HG03558 (cell line): ENCODE data around the gene ARHGEF38.
A peak's percentile ranks its signal among the peaks of the same experiment; 100 is the strongest.

Experiments
- ATAC-seq: cut with Tn5 transposase; IDR thresholded peaks from one replicate; pipeline ENCODE4 v1.9.1; 2021; ENCODE audit warnings: moderate number of reproducible peaks; ENCODE audit not compliant: unreplicated experiment; ENCODE audit errors: extremely low read depth

The ARHGEF38 gene, protein sequence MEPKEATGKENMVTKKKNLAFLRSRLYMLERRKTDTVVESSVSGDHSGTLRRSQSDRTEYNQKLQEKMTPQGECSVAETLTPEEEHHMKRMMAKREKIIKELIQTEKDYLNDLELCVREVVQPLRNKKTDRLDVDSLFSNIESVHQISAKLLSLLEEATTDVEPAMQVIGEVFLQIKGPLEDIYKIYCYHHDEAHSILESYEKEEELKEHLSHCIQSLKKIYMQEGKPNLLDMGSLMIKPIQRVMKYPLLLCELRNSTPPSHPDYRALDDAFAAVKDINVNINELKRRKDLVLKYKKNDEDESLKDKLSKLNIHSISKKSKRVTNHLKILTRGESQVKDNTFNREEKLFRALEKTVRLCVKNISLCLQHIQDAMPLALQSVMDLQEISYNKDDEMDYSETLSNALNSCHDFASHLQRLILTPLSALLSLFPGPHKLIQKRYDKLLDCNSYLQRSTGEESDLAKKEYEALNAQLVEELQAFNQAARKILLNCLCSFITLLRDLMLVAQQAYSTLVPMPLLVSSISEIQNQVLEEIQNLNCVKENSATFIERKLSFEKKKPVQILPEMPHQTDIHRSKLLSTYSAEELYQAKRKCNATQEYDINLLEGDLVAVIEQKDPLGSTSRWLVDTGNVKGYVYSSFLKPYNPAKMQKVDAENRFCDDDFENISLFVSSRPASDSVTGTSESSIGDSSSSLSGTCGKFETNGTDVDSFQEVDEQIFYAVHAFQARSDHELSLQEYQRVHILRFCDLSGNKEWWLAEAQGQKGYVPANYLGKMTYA

DNA sequence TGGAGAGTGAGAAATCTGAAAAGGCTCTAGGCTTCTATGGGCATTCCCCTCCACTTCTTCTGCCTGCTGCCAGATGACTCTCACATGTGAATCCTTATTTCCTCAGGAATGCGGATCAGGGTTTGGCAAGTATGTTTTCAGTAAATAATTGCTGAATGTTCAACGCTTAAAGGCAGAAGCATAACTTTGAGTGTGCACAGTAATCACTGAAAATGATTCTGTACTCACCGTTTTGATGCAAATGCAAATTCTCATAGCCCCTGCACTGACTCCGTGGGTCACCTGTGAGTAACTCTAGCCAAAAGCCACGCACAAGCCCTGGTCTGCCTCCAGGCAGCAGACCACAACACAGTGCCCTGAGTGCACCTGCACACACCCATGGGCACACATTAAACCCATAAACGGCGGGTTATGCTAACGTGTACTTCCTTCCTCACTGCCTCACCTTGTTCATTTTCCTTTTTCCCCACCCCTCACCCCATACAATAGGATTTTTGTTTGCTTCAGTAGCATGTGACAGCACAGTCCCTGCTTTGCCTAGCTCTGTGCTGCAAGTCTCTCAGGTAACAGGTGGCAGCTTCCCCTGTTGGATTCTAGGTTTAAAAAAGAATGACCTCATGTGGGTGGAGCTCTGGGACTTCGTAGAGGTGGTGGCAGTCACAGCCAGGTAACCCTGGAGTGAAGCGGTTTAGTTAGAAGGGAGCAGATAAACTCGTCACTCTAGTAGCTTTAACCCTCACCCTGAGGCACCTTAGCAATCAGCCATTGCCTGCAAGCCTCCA lies at the start of gene ARHGEF38:
ARHGEF38 (plus strand) TSS at position 656 of the 782 bp plus-strand sequence. CDS start 146 bp downstream, outside the sequence.
- ATAC-seq = no peak

DNA sequence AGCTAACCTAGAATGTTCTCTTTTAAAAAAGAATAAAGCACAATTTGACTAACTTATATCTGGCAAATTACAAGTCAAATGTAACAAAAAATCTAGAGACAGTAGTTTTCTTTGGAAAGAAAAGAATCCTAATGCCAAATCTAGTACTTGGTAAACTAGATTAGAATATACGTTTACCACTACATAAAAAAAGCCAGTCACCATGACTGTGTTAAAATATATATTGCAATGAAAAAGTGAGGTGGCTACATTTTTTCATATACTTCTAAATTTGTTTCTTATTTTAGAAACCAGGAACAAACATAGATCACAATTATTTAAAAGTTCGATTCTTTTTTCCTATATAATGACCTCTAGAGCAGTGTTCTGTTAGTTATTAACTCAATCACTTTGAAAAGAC lies 48.9 kb upstream of the ARHGEF38 start:
- ATAC-seq = no peak

DNA sequence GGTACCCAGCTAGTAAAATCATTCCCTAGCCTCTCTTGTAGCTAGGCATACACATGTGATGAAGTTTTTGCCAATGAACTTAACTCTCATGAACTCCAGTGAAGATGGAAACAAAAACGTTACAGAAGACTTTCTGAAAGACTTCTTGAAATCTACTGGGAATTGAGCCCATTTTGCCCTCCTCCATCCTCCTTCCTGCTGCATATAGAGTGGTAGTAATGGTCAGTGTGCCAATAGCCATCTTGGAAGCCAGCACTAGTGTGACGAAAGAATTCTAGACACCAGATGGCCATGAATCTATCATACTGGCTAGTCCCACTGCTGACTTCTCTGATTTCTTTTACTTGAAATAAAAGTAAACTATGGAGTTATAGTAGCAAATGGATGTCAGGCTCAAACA lies 47.7 kb upstream of the ARHGEF38 start:
- no peak for ATAC-seq

DNA sequence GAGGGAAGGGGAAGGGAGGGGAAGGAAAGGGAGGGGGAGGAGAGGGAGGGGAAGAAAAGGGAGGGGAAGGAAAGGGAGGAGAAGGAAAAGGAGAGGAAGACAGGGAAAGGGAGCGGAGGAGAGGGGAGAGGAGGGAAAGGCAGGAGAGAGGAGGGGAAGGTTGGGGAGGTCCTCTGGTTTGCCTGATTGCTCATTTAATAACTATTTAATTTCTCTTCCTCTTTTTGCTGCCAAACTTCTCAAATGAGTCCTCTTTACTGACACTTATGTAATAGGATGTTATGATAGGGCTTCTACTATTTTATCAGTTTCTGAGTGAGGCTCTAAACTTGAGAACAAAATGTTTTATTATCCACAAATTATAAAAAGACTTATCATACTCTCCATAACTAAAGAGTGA lies 43.1 kb upstream of the ARHGEF38 start:
- peak; percentile 98 for ATAC-seq

DNA sequence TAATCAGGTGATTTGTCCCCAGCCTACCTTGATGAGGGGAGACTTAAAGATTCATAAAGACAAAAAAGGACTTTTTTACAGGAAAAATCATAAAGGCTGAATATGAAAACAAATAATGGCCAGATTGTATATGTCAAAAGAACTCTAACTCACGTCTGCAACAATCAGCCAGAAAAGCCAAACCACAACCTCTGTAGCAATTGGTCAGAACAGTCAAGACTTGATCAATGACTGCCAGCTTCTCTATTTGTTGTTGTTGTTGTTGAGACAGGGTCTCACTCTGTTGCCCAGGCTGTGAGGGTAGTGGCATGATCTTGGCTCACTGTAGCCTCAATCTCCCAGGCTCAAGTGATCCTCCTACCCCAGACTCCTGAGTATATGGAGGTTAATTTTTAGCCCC lies 42.7 kb upstream of the ARHGEF38 start:
- ATAC-seq = no peak

DNA sequence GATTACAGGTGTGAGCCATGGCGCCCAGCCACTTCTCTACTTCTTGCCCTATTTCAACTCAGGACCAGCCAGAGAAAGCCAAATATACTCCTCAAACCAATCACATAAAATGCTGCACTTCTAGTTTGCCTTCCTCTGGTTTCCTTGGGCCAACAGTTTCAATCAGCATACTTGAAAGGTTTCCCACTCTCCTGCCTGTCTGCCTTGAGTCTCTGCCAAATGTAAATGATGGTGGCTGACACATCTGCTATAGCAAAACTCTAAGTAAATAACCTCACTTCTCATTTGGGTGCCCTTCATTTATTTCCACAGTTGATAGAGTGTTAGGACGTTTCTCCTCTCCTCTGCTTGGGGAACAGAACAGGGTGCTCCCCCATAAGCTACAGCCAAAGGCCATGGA lies 42.2 kb upstream of the ARHGEF38 start:
- ATAC-seq = no peak

DNA sequence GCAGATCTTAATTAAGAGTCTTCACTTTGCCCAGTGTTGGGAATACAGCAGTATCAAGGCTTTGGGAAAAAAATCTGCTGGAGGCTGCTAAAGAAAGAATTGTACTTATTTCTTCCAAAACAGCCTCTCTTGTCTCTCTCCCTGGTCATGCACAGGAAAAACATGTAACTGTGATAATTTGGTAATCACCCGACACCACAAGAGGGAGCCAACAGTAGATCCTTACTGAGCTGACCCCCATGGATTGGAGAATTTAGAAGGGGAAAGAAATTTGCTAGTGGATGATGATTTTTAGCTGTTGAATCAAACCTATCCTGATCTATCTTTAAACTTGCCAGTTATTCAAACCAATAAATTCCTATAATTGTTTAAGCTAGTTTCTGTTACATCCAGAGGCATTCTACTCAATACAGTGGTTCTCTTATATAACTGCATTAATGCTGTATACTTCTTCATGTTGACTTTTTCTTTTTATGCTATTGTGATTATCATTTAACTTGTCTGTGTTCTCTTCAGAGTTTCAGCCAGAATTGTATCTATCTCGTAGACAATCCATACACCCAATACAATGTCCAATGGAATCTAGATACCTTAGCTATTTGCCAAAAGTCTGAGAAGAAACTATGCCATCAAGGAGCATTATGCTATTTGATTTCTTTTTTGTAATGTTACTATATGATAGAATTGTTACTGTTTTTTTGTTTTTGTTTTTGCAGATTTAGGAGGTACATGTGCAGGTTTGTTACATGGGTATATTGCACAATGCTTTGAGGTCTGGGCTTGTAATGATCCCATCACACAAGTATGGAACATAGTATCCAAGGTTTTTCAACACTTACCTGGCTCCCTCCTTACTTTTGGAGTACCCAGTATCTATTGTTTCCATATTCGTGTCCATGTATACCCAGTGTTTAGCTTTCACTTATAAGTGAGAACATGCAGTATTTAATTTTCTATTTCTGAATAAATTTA lies 31.3 kb upstream of the ARHGEF38 start:
- no peak for ATAC-seq

DNA sequence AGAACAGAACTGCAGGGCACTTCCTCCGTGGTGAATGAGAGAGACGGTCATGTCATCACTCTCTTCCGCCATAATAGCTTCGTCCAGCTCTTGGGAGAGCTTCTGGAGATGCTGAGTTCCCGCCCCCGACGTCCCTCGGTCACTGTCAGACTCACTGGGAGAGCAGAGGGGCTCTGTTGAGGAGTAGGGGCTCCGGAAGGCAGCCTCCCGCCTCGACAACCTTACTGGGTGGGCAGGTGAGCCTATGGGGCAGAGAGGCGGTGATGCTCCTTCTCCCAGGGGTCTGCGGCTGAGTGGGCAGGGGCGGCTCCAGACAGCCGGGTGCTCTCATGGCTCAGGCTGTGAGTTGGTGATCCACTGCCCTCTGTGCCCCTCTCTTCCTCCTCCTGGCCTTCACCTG lies 25.8 kb upstream of the ARHGEF38 start:
- no peak for ATAC-seq

DNA sequence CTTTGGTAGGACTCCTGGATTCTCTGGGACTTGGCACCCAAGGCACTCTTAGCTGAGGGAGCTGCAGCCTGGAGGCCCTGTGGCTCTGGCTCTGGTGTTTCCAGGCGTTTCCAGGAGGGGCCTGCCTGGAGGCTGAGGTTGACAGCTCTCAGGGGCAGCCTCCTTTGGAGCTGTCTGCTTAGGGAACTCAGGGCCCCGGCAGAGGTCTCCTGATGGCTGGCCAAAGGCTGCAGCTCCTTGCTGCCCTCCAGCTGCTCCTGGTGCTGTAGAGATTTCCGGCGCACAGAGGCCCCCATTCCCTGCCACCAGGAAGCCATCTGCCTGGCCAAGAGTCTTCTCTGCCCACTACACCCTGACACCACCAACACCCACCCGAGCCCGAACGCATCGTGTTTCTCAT lies 25.3 kb upstream of the ARHGEF38 start:
- ATAC-seq = no peak

DNA sequence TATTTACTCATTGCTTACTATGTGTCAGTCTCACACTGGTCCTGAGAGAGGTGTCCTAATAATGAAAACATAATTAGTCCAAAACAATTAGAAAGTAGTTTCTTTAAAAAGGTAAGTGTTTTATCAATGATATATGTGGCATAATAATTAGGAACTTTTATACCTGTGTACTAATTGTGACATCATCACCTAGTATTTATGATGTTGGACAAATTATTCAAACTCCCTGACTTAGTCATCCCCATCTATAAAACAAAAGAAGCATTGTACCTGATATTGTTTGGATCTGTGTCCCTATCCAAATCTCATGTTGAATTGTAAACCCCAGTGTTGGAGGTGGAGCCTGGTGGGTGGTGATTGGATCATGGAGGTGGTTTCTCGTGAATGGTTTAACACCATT lies 15.8 kb upstream of the ARHGEF38 start:
- no peak for ATAC-seq

DNA sequence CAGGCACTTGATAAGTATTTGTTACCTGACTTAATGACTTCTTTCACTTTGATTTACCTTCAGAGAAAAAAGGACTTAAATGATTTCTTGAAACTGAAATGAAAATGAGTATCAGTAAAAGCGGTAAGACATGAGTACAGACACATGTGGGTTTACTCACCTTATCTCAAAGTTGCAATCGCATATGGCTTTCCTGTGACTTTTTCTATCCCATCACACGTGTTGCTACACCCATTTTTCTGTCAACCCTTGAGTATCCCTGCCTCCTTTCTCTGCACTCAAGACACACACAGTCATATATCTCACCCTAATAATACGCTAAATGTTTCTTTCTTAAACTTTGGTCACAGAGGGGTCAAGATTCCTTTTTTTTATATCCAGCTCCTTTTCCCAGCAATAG lies 11.0 kb upstream of the ARHGEF38 start:
- no peak for ATAC-seq

DNA sequence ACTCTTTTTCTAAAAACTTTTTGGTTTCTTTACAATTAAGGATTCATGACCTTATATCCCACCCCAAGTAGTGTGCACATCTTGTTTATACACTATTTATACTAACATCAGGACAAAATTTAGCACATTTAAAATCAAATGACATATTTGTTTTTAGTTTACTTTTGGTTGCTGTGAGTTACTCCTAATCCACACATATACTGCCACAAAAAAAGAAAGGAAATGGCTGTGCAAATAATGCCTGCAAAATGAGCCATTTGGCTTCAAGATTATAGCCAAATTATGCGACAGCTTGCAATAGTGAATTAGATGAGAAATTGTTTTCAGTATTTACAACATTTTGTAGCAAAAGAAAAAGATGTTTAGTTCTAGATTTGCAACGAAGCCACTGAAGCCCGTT lies 10.4 kb upstream of the ARHGEF38 start:
- no peak for ATAC-seq

DNA sequence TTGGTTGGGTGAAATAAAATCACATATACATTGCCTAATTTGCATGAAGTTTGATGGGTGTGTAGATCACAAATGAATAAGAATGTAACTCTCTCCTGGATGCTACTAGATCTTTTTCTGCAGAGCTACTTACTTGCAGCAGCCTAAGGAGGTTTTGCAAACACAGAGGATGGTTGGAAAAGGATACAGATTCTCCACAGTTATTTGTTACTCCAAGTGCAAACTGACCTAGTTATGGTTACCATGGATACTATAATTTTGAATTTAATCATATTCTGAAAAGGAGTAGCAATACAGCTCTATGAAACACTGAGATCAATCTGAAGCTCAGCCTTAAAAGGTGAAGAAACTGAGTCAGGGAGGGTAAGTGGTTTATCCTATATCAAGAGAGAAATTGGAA lies 9.1 kb upstream of the ARHGEF38 start:
- no peak for ATAC-seq

DNA sequence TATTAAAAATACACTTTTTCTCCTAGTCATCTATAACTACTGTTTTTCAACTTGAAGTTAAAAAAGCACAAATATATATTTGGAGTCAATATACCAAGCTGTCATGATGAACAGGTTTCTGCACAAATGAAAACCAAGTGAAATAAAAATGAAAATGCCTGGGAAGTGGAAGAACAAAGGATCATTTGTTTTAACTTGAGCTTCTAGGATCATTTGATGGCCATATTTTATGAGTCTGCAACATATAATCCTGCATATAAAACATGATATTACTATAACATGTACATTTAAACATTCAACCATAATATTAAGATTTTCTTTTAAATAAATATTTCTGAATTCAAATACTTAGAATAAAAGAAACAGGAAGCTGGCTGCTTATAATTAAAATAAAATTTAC lies 8.5 kb upstream of the ARHGEF38 start:
- no peak for ATAC-seq

DNA sequence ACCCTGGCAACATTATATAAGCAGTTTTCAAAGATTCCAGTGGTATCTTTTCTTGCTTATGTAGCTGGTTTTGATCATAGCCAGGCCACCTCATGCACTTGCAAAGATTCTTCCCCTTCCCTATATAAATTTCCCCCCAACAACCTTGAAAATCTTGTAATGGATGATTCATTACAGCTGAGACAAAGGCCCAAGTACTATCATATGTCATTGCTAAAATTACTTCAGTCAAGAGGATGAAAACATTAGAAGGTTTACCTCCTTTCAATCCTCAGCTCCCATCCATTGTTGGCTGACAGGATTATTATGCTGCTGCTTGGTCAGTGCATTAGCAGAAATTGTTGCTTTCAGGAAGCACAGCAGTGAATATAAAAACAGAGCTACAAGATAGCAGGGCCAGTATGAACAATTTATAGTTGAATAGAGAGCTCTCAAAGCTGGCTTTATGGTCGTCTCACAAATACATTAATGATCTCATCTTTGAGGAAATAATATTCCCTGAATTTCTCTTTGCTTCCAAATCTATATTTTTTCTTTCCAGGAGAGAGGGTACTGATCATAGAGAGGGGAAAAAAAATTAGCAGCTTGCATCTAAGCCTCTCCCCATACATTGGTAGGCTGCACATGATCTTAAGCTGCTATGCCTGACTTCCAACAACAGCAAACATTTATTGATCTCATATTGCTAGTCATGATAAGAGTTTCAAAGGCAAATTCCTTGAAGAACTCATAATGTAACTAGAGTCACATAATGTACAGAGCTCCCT lies 7.7 kb upstream of the ARHGEF38 start:
- ATAC-seq = no peak

DNA sequence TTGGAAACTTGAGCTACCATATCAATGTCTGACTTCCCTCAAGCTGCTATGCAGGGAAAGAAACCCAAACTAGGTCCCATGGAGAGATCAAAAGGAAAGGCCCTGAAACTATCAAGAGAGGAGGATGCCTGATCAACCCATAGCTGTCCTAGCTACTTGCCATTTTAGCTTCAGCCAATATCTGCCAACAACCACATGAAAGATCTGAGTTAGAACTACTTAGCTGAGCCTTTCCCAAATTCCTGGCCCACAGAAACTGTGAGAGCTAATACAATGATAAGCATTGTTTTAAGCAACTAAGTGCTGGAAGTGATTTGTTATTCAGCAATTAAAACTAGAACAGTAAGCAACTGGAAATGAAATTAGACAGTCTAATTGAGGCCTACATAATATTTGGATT lies 6.3 kb upstream of the ARHGEF38 start:
- no peak for ATAC-seq

DNA sequence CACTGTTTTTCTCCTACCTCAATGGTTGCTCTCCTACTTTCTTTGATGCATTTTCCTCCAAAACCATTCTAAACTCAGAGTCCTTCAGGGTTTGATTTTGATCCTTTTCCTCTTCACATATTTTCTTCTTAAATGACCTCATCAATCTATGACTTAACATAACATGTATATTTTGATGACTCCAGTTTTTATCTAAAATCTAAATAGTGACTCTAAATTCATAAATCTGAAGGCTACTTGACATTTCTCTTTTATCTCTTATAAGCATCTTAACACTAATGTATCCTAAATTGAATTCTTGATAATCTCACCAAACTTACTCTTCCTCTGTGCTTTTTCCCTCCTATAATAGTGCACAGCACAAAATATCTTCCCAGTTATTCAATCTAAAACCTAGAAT lies 4.7 kb upstream of the ARHGEF38 start:
- no peak for ATAC-seq

DNA sequence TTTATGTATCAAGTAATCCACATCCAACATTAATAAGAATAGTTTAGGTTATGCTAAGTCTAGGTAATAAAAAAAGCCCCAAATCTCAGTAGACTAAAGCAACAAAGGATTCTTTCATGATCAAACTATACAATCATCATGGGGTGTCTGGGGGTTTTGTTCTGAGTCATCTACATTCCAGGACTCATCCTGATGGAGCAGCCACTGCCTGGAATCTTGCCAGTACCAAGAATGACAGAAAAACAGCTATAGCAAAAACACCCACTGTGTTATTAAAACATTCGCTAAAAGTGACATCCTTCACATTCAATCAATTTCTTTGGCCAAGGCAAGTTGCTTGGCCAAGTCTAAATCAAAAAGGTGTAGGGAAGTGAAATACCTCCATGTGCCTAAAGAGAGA lies 3.9 kb upstream of the ARHGEF38 start:
- ATAC-seq = no peak

DNA sequence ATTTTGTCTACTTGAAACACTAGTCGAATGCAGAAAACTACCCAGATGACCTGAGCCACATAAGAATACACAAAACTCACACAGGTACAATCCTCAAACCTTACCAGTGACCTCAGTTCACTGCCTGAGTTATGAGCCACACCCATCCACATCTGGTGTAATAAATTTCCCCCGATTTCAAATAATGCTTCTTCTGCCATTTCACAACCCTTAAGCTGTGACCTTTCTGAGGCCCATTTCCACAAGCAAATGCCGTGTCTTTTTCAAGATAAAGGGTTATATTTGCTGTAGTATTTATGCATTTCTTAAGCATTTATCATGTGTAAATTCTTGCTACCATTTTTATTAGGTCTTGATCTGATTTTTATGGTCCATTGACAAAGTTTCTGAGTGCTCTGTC lies 1.8 kb upstream of the ARHGEF38 start:
- no peak for ATAC-seq
